ENCODE data around the gene RANBP10.

Gene RANBP10

GRCh38 chr16:67714522-67714921 is 91.8 kb downstream of the RANBP10 start:
- no peak for TF ChIP-seq CTCF (IDR thresholded peaks at IDR 0.05; ENCODE audit: low read depth, low read length)
- DNase-seq (ENCODE audit: extremely low read depth, low read depth), result no peak

- no peak for TF ChIP-seq CTCF (IDR thresholded peaks at IDR 0.05; ENCODE audit: low read depth, low read length)
Measured at GRCh38 chr16:67713647-67714273, 92.6 kb downstream of the RANBP10 start.

GRCh38 chr16:67710607-67711006 is 95.8 kb downstream of the RANBP10 start:
- TF ChIP-seq CTCF (IDR thresholded peaks at IDR 0.05; ENCODE audit: low read depth, low read length), result no peak
- DNase-seq (ENCODE audit: extremely low read depth, low read depth), result no peak

More at GRCh38 chr16:67713647-67714273, 92.6 kb downstream of the RANBP10 start:
- no peak for DNase-seq (ENCODE audit: extremely low read depth, low read depth)

- no peak for TF ChIP-seq CTCF (IDR thresholded peaks at IDR 0.05; ENCODE audit: low read depth, low read length)
- no peak for DNase-seq (ENCODE audit: extremely low read depth, low read depth)
Measured at GRCh38 chr16:67709050-67709449, 97.3 kb downstream of the RANBP10 start.

GRCh38 chr16:67708368-67708771 is 98.0 kb downstream of the RANBP10 start:
- TF ChIP-seq CTCF (IDR thresholded peaks at IDR 0.05; ENCODE audit: low read depth, low read length), result no peak
- DNase-seq (ENCODE audit: extremely low read depth, low read depth), result no peak

- no peak for DNase-seq (ENCODE audit: extremely low read depth, low read depth)
- no peak for TF ChIP-seq CTCF (IDR thresholded peaks at IDR 0.05; ENCODE audit: low read depth, low read length)
Measured at GRCh38 chr16:67707790-67708189, 98.6 kb downstream of the RANBP10 start.

- TF ChIP-seq CTCF (IDR thresholded peaks at IDR 0.05; ENCODE audit: low read depth, low read length), result no peak
- DNase-seq (ENCODE audit: extremely low read depth, low read depth), result no peak
Measured at GRCh38 chr16:67707210-67707609, 99.2 kb downstream of the RANBP10 start.
